HepG2 (cell line): ENCODE data around the gene PPP2R5C. TPM values are rescaled to one million over a fixed set of nuclear protein-coding genes. Genes with fewer than 3 reads are reported as not detected.

ENCODE experiments used
- ATAC-seq: fragments of 200-7000 bp; cut with Tn5 transposase; 3 replicates; pipeline ENCODE4 v1.9.1; 2020; ENCODE audit warnings: mild to moderate bottlenecking, moderate library complexity
- BruUV-seq: library from RNA; stranded (reverse); fragments of 400-500 nt; replicated peaks from 2 replicates; lab custom pipeline; 2021; lab: Mats Ljungman, UMichigan
- CTCF ChIA-PET: fragments of 300-600 bp; formaldehyde crosslinking; extraction: SDS; loops from one replicate; lab custom pipeline; 2021; ENCODE audit warnings: low total read pairs, inconsistent platforms, low intra/inter-chr PET ratio; lab: Yijun Ruan, JAX
- POLR2A ChIA-PET: fragments of 350-600 bp; sonication (Branson Sonifier 250); formaldehyde crosslinking; loops from one replicate; lab custom pipeline; 2020; ENCODE audit warnings: antibody characterized with exemption, inconsistent platforms; lab: Yijun Ruan, JAX
- DNase-seq: peaks from one replicate; pipeline ENCODE4 v3.0.0-alpha.2; 2015; ENCODE audit warnings: low spot score
- FAIRE-seq: peaks from 3 replicates; lab custom pipeline; 2011; peaks lifted over from hg19 to GRCh38; lab: Jason Lieb, UNC
- H2AFZ ChIP-seq: one replicate; pipeline ENCODE4 v1.6.1; 2011; ENCODE audit warnings: low read length, inconsistent platforms
- H3K27ac ChIP-seq: fragments of 300-600 bp; 3 replicates; pipeline ENCODE4 v1.8.0; 2011; ENCODE audit warnings: mixed run types, mild to moderate bottlenecking, mixed read lengths, low read length, inconsistent platforms; ENCODE audit not compliant: insufficient read depth; ENCODE audit errors: extremely low read length
- H3K27me3 ChIP-seq, 2 experiments: fragments of 200-600 bp in 1 of 2; 2 replicates in 1 of 2; 3 replicates in 1 of 2; pipeline versions ENCODE4 v1.6.0 to v1.8.0; 2011; ENCODE audit warnings: low read length in 2 of 2, mild to moderate bottlenecking in 2 of 2, moderate library complexity in 2 of 2, inconsistent platforms in 1 of 2; ENCODE audit not compliant: insufficient read depth in 2 of 2, control insufficient read depth in 1 of 2
- H3K36me3 ChIP-seq, 2 experiments: fragments of 200-600 bp in 1 of 2; replicated peaks in 1 of 2; 2 replicates in 1 of 2; 3 replicates in 1 of 2; pipeline versions ENCODE4 v1.5.1 to v1.8.0; 2011; ENCODE audit warnings: low read length in 2 of 2, inconsistent platforms in 1 of 2; ENCODE audit not compliant: insufficient read depth in 2 of 2, control insufficient read depth in 1 of 2
- H3K4me1 ChIP-seq: 2 replicates; pipeline ENCODE4 v1.5.1; 2012; ENCODE audit warnings: low read length, inconsistent platforms; ENCODE audit not compliant: insufficient read depth
- H3K4me2 ChIP-seq: 2 replicates; pipeline ENCODE4 v1.6.0; 2011; ENCODE audit warnings: low read depth, low read length, inconsistent platforms
- H3K4me3 ChIP-seq, 3 experiments: fragments of 200-600 bp in 1 of 3; sonication (generic), shearing (Covaris generic) in 1 of 3; replicated peaks in 1 of 3; 2 replicates each; pipeline ENCODE4 v1.5.1; 2011 to 2016; ENCODE audit warnings: low read length in 3 of 3, inconsistent platforms in 2 of 3, low read depth in 2 of 3, mild to moderate bottlenecking in 2 of 3, control low read depth in 1 of 3, mixed read lengths in 1 of 3; ENCODE audit not compliant: insufficient read depth in 1 of 3
- H3K79me2 ChIP-seq: one replicate; pipeline ENCODE4 v1.6.1; 2011; ENCODE audit warnings: low read length, inconsistent platforms; ENCODE audit not compliant: insufficient read depth
- H3K9ac ChIP-seq: 2 replicates; pipeline ENCODE4 v1.6.0; 2011; ENCODE audit warnings: mild to moderate bottlenecking, low read depth, low read length, inconsistent platforms; ENCODE audit not compliant: insufficient read depth
- H3K9me3 ChIP-seq: 2 replicates; pipeline ENCODE4 v1.5.1; 2012; ENCODE audit warnings: mild to moderate bottlenecking, low read length
- H4K20me1 ChIP-seq: 2 replicates; pipeline ENCODE4 v1.6.0; 2011; ENCODE audit warnings: inconsistent platforms, mild to moderate bottlenecking, low read length, moderate library complexity; ENCODE audit not compliant: insufficient read depth
- ATRX ChIP-seq: sonication (generic); formaldehyde crosslinking; IDR thresholded peaks from 2 replicates; pipeline ENCODE4 v1.4.0; 2020; ENCODE audit warnings: missing genetic modification reagents, borderline replicate concordance
- CENPT ChIP-seq: sonication (generic); formaldehyde crosslinking; IDR thresholded peaks from 2 replicates; pipeline ENCODE4 v1.8.0; 2022; ENCODE audit warnings: low read depth, mild to moderate bottlenecking, moderate library complexity, missing genetic modification reagents
- CSRNP2 ChIP-seq: sonication (generic); formaldehyde crosslinking; conservative IDR thresholded peaks from 2 replicates; pipeline ENCODE4 v1.8.0; 2022; ENCODE audit warnings: low read depth, missing genetic modification reagents
- DMAP1 ChIP-seq: IDR thresholded peaks from 2 replicates; pipeline ENCODE4 v1.6.1; 2016
- ELK4 ChIP-seq: sonication (generic); formaldehyde crosslinking; IDR thresholded peaks from 2 replicates; pipeline ENCODE4 v1.9.0; 2021; ENCODE audit warnings: missing genetic modification reagents, borderline replicate concordance
- KMT2B ChIP-seq: IDR thresholded peaks from 2 replicates; pipeline ENCODE4 v1.6.1; 2016; ENCODE audit warnings: missing genetic modification reagents, missing compliant biosample characterization
- NR2F1 ChIP-seq, 2 experiments: fragments of 450-650 bp in 1 of 2; formaldehyde crosslinking in 1 of 2; IDR thresholded peaks; 2 replicates each; pipeline versions ENCODE4 v1.5.0 to v1.6.1; 2016 to 2020; ENCODE audit warnings: mild to moderate bottlenecking in 1 of 2, missing compliant biosample characterization in 1 of 2, missing genetic modification reagents in 1 of 2, moderate library complexity in 1 of 2
- RAD51 ChIP-seq: fragments of 450-650 bp; IDR thresholded peaks from 2 replicates; pipeline ENCODE4 v1.6.1; 2016; ENCODE audit warnings: borderline replicate concordance
- RBM39 ChIP-seq: fragments of 200-400 bp; formaldehyde crosslinking; IDR thresholded peaks from one replicate; pipeline ENCODE4 v1.6.1; 2018; ENCODE audit warnings: antibody characterized with exemption, mild to moderate bottlenecking, low read depth, low read length; ENCODE audit not compliant: poor library complexity, severe bottlenecking
- SNRNP70 ChIP-seq: fragments of 200-400 bp; formaldehyde crosslinking; IDR thresholded peaks from 2 replicates; pipeline ENCODE4 v1.6.1; 2017; ENCODE audit warnings: mild to moderate bottlenecking, low read depth, low read length, moderate library complexity
- TEAD3 ChIP-seq: optimal IDR thresholded peaks from 2 replicates; pipeline ENCODE3; 2016; ENCODE audit warnings: borderline replicate concordance
- TFE3 ChIP-seq: IDR thresholded peaks from 2 replicates; pipeline ENCODE4 v1.6.1; 2016
- ZKSCAN1 ChIP-seq: fragments of 150-350 bp; IDR thresholded peaks from 2 replicates; pipeline ENCODE4 v1.6.1; 2014; ENCODE audit warnings: low read length
- ZNF740 ChIP-seq: sonication (generic); formaldehyde crosslinking; IDR thresholded peaks from 2 replicates; pipeline ENCODE4 v1.4.0; 2020; ENCODE audit warnings: missing genetic modification reagents
- ZNF747 ChIP-seq: sonication (generic); formaldehyde crosslinking; IDR thresholded peaks from 2 replicates; pipeline ENCODE4 v1.8.1; 2023; ENCODE audit warnings: missing genetic modification reagents, mild to moderate bottlenecking, borderline replicate concordance
- WGBS: methylation state at CpG from one replicate; pipeline ENCODE4 v1.1.6; 2017; ENCODE audit warnings: low lambda C conversion rate; 5-methylcytosine and 5-hydroxymethylcytosine counted together
- in situ Hi-C: cut with HindIII; loops from 2 replicates; pipeline ENCODE4 v1.10.0; 2017; ENCODE audit warnings: low pct_unique_long_range_greater_than_20kb; ENCODE audit not compliant: extremely low pct_ligation_motif_present
- intact Hi-C: fragments of 100-400 bp; cut with micrococcal nuclease; formaldehyde crosslinking; loops from one replicate; pipeline ENCODE4 v1.10.0; 2022; ENCODE audit not compliant: unreplicated experiment
- polyA plus RNA-seq, 8 experiments: library from polyadenylated mRNA; depleted of rRNA in 3 of 8; stranded (reverse) in 7 of 8; unstranded in 1 of 8; fragments of >200 nt; fragmentation: Illumina TruSeq in 4 of 8; extraction: Trizol in 4 of 8; gene quantifications; 2 replicates each; pipeline versions ENCODE4 v1.2.1 to v1.2.3, GENCODE V29; 2011 to 2016; ENCODE audit warnings: low read depth in 4 of 8, missing spikeins in 1 of 8, mixed read lengths in 1 of 8; ENCODE audit not compliant: insufficient read depth in 1 of 8
- total RNA-seq, 5 experiments: library from RNA; depleted of rRNA; stranded (reverse); fragments of >200 nt; fragmentation: Illumina TruSeq; extraction: Trizol; gene quantifications; 2 replicates each; pipeline ENCODE4 v1.2.3, GENCODE V29; 2016; ENCODE audit warnings: low read depth in 1 of 5

Gene PPP2R5C
- total and polyA plus RNA-seq, 2 of the 13 experiments (the other 11 are each of a cell fraction or from before 2014, with no cell fraction given), result 74.3 to 78.5 TPM

- peaks cover 10% of the 10 kb centered on the region for H3K9me3 ChIP-seq
- ChIA-PET POLR2A (interaction anchor here (1.2 kb wide), 1 partner anchor 28 kb away, joined by 3 read pairs; no protein-coding TSS in a partner anchor), CTCF (no interaction called here)
- in situ Hi-C loops (no loop called here), intact Hi-C loops (no loop called here)
- BruUV-seq, result no TSS peak
- H3K27ac ChIP-seq, result no peak overlapping the region
- H3K27me3 ChIP-seq, result peaks cover 2 to 27% of the 10 kb centered on the region in 2 experiments
- H4K20me1 ChIP-seq, result no peaks in the 10 kb centered on the region
- H3K4me1 ChIP-seq, result peaks cover 68% of the 10 kb centered on the region
- ATAC-seq (no peak), FAIRE-seq (no peak), DNase-seq (no peak)
- H3K4me3 ChIP-seq, result no peak overlapping the region
- peak; percentile 25 for TF ChIP-seq TEAD3 (CRISPR knock-in tag)
- no peak for TF ChIP-seq ZKSCAN1
- no peak overlapping the region for H2AFZ ChIP-seq
- WGBS, result 16% methylated on average over 3 of the region's 4 CpGs
- H3K9ac ChIP-seq, result no peak overlapping the region
- no peak overlapping the region; the same call in 1 of the 2 replicates for H3K4me2 ChIP-seq
- H3K79me2 ChIP-seq, result no peaks in the 10 kb centered on the region
- H3K36me3 ChIP-seq, result no peaks in the 10 kb centered on the region
These were observed 25.4 kb upstream of the PPP2R5C start for GRCh38 chr14:101736071-101736470.

- Histone ChIP-seq H3K27me3 (peaks cover 2 to 27% of the 10 kb centered on the region in 2 experiments), H3K4me3 (no peak overlapping the region), H3K36me3 (no peaks in the 10 kb centered on the region), H4K20me1 (no peaks in the 10 kb centered on the region), H3K4me2 (no peak overlapping the region), H3K9me3 (peaks cover 15% of the 10 kb centered on the region), H3K4me1 (peaks cover 63% of the 10 kb centered on the region), H3K9ac (no peak overlapping the region), H3K79me2 (no peaks in the 10 kb centered on the region), H2AFZ (no peak overlapping the region), H3K27ac (no peak overlapping the region)
- CTCF ChIA-PET, result no interaction called here
- POLR2A ChIA-PET, result interaction anchor here (1.2 kb wide), 1 partner anchor 29 kb away, joined by 3 read pairs; no protein-coding TSS in a partner anchor
- WGBS, result 25% methylated on average over 7 of the region's 8 CpGs
- intact Hi-C loops (no loop called here), in situ Hi-C loops (no loop called here)
- ATAC-seq, result no peak
- no TSS peak for BruUV-seq
- FAIRE-seq, result no peak
- no peak for DNase-seq
- TF ChIP-seq CSRNP2 (CRISPR knock-in tag) (no peak), RBM39 (no peak), ZNF740 (CRISPR knock-in tag) (no peak), SNRNP70 (no peak), ELK4 (CRISPR knock-in tag) (no peak), DMAP1 (CRISPR knock-in tag) (no peak), NR2F1 (CRISPR knock-in tag; IDR thresholded peaks at IDR 0.05) (no peak), ZNF747 (no peak), RAD51 (no peak), TFE3 (CRISPR knock-in tag) (no peak), CENPT (CRISPR knock-in tag) (no peak), ATRX (no peak), KMT2B (CRISPR knock-in tag) (no peak)
These were observed 24.9 kb upstream of the PPP2R5C start for GRCh38 chr14:101736585-101736984.
